H9 (cell line): ENCODE measurements around the gene RPL22L1. TPM values are rescaled to one million over a fixed set of nuclear protein-coding genes. Genes with fewer than 3 reads are reported as not detected.

Experiments
- DNase-seq: peaks from one replicate; pipeline ENCODE4 v3.0.0-alpha.2; 2017
- H2AFZ ChIP-seq: one replicate; pipeline ENCODE4 v1.6.1; 2013; ENCODE audit warnings: mild to moderate bottlenecking, low read length, control low read depth, moderate library complexity
- H2AK5ac ChIP-seq: 2 replicates; pipeline ENCODE4 v1.6.1; 2013; ENCODE audit warnings: low read length, control low read depth, mixed read lengths; ENCODE audit not compliant: insufficient read length
- H2BK120ac ChIP-seq: one replicate; pipeline ENCODE4 v1.6.1; 2013; ENCODE audit warnings: low read depth, mild to moderate bottlenecking, low read length, control low read depth, inconsistent platforms; ENCODE audit not compliant: poor library complexity, severe bottlenecking
- H2BK12ac ChIP-seq: 2 replicates; pipeline ENCODE4 v1.6.1; 2013; ENCODE audit warnings: low read length, control low read depth, mixed read lengths, low read depth; ENCODE audit not compliant: insufficient read length
- H2BK15ac ChIP-seq: 2 replicates; pipeline ENCODE4 v1.6.1; 2013; ENCODE audit warnings: low read depth, low read length, control low read depth
- H2BK20ac ChIP-seq: one replicate; pipeline ENCODE4 v1.6.1; 2013; ENCODE audit warnings: low read depth, mild to moderate bottlenecking, low read length, control low read depth, inconsistent platforms; ENCODE audit not compliant: poor library complexity, severe bottlenecking
- H2BK5ac ChIP-seq: 2 replicates; pipeline ENCODE4 v1.6.1; 2013; ENCODE audit warnings: low read length, control low read depth, mixed read lengths; ENCODE audit not compliant: insufficient read length
- H3K14ac ChIP-seq: 2 replicates; pipeline ENCODE4 v1.6.1; 2013; ENCODE audit warnings: low read length, control low read depth; ENCODE audit not compliant: insufficient read depth
- H3K18ac ChIP-seq: 2 replicates; pipeline ENCODE4 v1.6.1; 2013; ENCODE audit warnings: low read depth, mild to moderate bottlenecking, mixed read lengths, low read length, control low read depth; ENCODE audit not compliant: insufficient read length
- H3K23ac ChIP-seq: 2 replicates; pipeline ENCODE4 v1.6.1; 2013; ENCODE audit warnings: low read length, control low read depth, mixed read lengths, low read depth; ENCODE audit not compliant: insufficient read length
- H3K23me2 ChIP-seq: 2 replicates; pipeline ENCODE4 v1.6.1; 2013; ENCODE audit warnings: low read depth, mild to moderate bottlenecking, mixed read lengths, low read length, control low read depth; ENCODE audit not compliant: insufficient read length, poor library complexity, severe bottlenecking
- H3K27ac ChIP-seq: 2 replicates; pipeline ENCODE4 v1.5.1; 2013; ENCODE audit warnings: low read length, control low read depth, mixed read lengths, low read depth; ENCODE audit not compliant: insufficient read length
- H3K27me3 ChIP-seq: 2 replicates; pipeline ENCODE4 v1.6.1; 2013; ENCODE audit warnings: low read length, control low read depth, inconsistent platforms; ENCODE audit not compliant: insufficient read depth
- H3K4ac ChIP-seq: 2 replicates; pipeline ENCODE4 v1.6.1; 2013; ENCODE audit warnings: low read depth, mild to moderate bottlenecking, control low read depth, inconsistent platforms, low read length, moderate library complexity
- H3K4me1 ChIP-seq: 2 replicates; pipeline ENCODE4 v1.6.1; 2013; ENCODE audit warnings: low read length, control low read depth, inconsistent platforms; ENCODE audit not compliant: insufficient read depth
- H3K4me2 ChIP-seq: 2 replicates; pipeline ENCODE4 v1.6.1; 2013; ENCODE audit warnings: low read length, control low read depth, mixed read lengths; ENCODE audit not compliant: insufficient read length, insufficient read depth
- H3K56ac ChIP-seq: 2 replicates; pipeline ENCODE4 v1.6.1; 2013; ENCODE audit warnings: low read depth, mild to moderate bottlenecking, mixed read lengths, low read length, control low read depth; ENCODE audit not compliant: insufficient read length
- H3K79me1 ChIP-seq: 2 replicates; pipeline ENCODE4 v1.6.1; 2013; ENCODE audit warnings: low read depth, mild to moderate bottlenecking, moderate library complexity, low read length, control low read depth, inconsistent platforms; ENCODE audit not compliant: insufficient read depth, poor library complexity, severe bottlenecking
- H3K79me2 ChIP-seq: 2 replicates; pipeline ENCODE4 v1.6.1; 2013; ENCODE audit warnings: low read length, control low read depth, inconsistent platforms; ENCODE audit not compliant: insufficient read depth
- H3K9ac ChIP-seq: 2 replicates; pipeline ENCODE4 v1.6.1; 2013; ENCODE audit warnings: low read length, control low read depth, mixed read lengths; ENCODE audit not compliant: insufficient read length; ENCODE audit errors: extremely low read depth
- H3K9me3 ChIP-seq: one replicate; pipeline ENCODE4 v1.6.1; 2013; ENCODE audit warnings: low read depth, low read length, inconsistent platforms; ENCODE audit not compliant: control insufficient read depth
- H3T11ph ChIP-seq: one replicate; pipeline ENCODE4 v1.6.1; 2013; ENCODE audit warnings: mild to moderate bottlenecking, low read length, control low read depth, inconsistent platforms
- H4K20me1 ChIP-seq: one replicate; pipeline ENCODE4 v1.6.1; 2013; ENCODE audit not compliant: control insufficient read depth, insufficient read length, insufficient read depth
- H4K5ac ChIP-seq: 2 replicates; pipeline ENCODE4 v1.6.1; 2013; ENCODE audit warnings: low read depth, mild to moderate bottlenecking, mixed read lengths, low read length, control low read depth; ENCODE audit not compliant: insufficient read length
- H4K8ac ChIP-seq: replicated peaks from 2 replicates; pipeline ENCODE4 v1.6.1; 2013; ENCODE audit warnings: low read length, control low read depth, mixed read lengths, low read depth; ENCODE audit not compliant: insufficient read length
- H4K91ac ChIP-seq: 2 replicates; pipeline ENCODE4 v1.6.1; 2013; ENCODE audit warnings: low read depth, mild to moderate bottlenecking, moderate library complexity, mixed read lengths, low read length, control low read depth; ENCODE audit not compliant: insufficient read length
- H3K27ac Mint-ChIP-seq, 3 experiments: 2 replicates in 2 of 3; 3 replicates in 1 of 3; pipeline ENCODE4 v1.8.0; 2020 to 2021; ENCODE audit warnings: mixed read lengths in 3 of 3, mild to moderate bottlenecking in 1 of 3, moderate library complexity in 1 of 3
- H3K27me3 Mint-ChIP-seq: 2 replicates; pipeline ENCODE4 v1.8.0; 2021; ENCODE audit warnings: low read depth, mild to moderate bottlenecking, moderate library complexity, mixed read lengths
- H3K36me3 Mint-ChIP-seq, 3 experiments: 2 replicates in 2 of 3; 3 replicates in 1 of 3; pipeline ENCODE4 v1.8.0; 2020 to 2021; ENCODE audit warnings: low read depth in 3 of 3, mixed read lengths in 3 of 3; ENCODE audit not compliant: insufficient read depth in 1 of 3
- H3K4me1 Mint-ChIP-seq, 2 experiments: 2 replicates each; pipeline ENCODE4 v1.8.0; 2020; ENCODE audit warnings: mixed read lengths in 2 of 2
- H3K4me3 Mint-ChIP-seq, 2 experiments: 2 replicates in 1 of 2; 3 replicates in 1 of 2; pipeline ENCODE4 v1.8.0; 2020 to 2021; ENCODE audit warnings: mild to moderate bottlenecking in 2 of 2, mixed read lengths in 2 of 2, moderate library complexity in 1 of 2
- H3K9me3 Mint-ChIP-seq, 2 experiments: 2 replicates in 1 of 2; 3 replicates in 1 of 2; pipeline ENCODE4 v1.8.0; 2020; ENCODE audit warnings: mild to moderate bottlenecking in 2 of 2, mixed read lengths in 2 of 2, moderate library complexity in 1 of 2
- CTCF ChIP-seq: fragments of 200-600 bp; sonication (generic); conservative IDR thresholded peaks from 3 replicates; pipeline ENCODE4 v1.8.0; 2021; ENCODE audit warnings: antibody characterized with exemption, mild to moderate bottlenecking
- WGBS: extraction: QIAGEN DNeasy Blood & Tissue Kit; methylation state at CpG from one replicate; pipeline ENCODE4 v1.1.7; 2013; ENCODE audit warnings: missing lambda C conversion rate, low lambda C conversion rate, mixed read lengths; ENCODE audit not compliant: insufficient read length; ENCODE audit errors: extremely low coverage; 5-methylcytosine and 5-hydroxymethylcytosine counted together
- total RNA-seq: library from RNA; stranded (reverse); gene quantifications from 2 replicates; pipeline ENCODE4 v1.2.1, GENCODE V29; 2021

Gene RPL22L1
- total RNA-seq, 1 experiment from 2014 or later, result 100 TPM

- peaks cover 2 to 3% of the 10 kb centered on the region in 2 experiments; a peak in 3 of 4 replicates for H3K4me1 Mint-ChIP-seq
- Histone ChIP-seq H3K4ac (no peak overlapping the region), H3K27me3 (no peaks in the 10 kb centered on the region), H3K79me1 (no peaks in the 10 kb centered on the region), H4K20me1 (no peaks in the 10 kb centered on the region), H2BK5ac (no peak overlapping the region), H3K9me3 (no peaks in the 10 kb centered on the region), H4K5ac (no peak overlapping the region), H4K8ac (no peak overlapping the region), H3K4me2 (no peak overlapping the region), H3K9ac (no peak overlapping the region), H3K56ac (no peak overlapping the region), H2AFZ (no peak overlapping the region), H3K23ac (no peak overlapping the region), H2BK12ac (no peak overlapping the region), H3T11ph (no peak overlapping the region), H3K79me2 (no peaks in the 10 kb centered on the region), H3K27ac (no peak overlapping the region), H3K4me1 (peaks cover 2% of the 10 kb centered on the region; the same call in 1 of the 2 replicates), H3K23me2 (no peaks in the 10 kb centered on the region), H2BK120ac (no peak overlapping the region), H3K14ac (no peak overlapping the region), H2BK15ac (no peak overlapping the region), H3K18ac (no peak overlapping the region), H2BK20ac (no peak overlapping the region), H4K91ac (no peak overlapping the region), H2AK5ac (no peak overlapping the region)
- H3K27ac Mint-ChIP-seq, result no peak overlapping the region; a peak in 1 of 7 replicates
- no peaks in the 10 kb centered on the region for H3K9me3 Mint-ChIP-seq
- no peaks in the 10 kb centered on the region for H3K36me3 Mint-ChIP-seq
- TF ChIP-seq CTCF, result no peak
- no peak for DNase-seq
- H3K27me3 Mint-ChIP-seq, result no peaks in the 10 kb centered on the region
- H3K4me3 Mint-ChIP-seq, result no peak overlapping the region
- no CpG with 5 or more reads among the region's 4 CpGs for WGBS
Measured at GRCh38 chr3:170852324-170852723, 17.7 kb downstream of the RPL22L1 start.
